Fibroblast of lung (primary cell): ENCODE results near the gene SEMA5A.

Experiments
- EZH2 ChIP-seq: IDR thresholded peaks from 2 replicates; pipeline ENCODE4 v1.5.1; 2012; ENCODE audit warnings: low read length, control low read depth, mild to moderate bottlenecking; ENCODE audit errors: missing control alignments
- TF ChIP-seq, protein P1 (sequence below), 2 donors: IDR thresholded peaks in 1 of 2; conservative IDR thresholded peaks in 1 of 2; 1 replicate in 1 of 2; 2 replicates in 1 of 2; pipeline ENCODE4 v1.5.1; 2011 to 2012; ENCODE audit warnings: low read length in 2 of 2, control low read depth in 1 of 2, inconsistent platforms in 1 of 2, low read depth in 1 of 2, mild to moderate bottlenecking in 1 of 2

DNA sequence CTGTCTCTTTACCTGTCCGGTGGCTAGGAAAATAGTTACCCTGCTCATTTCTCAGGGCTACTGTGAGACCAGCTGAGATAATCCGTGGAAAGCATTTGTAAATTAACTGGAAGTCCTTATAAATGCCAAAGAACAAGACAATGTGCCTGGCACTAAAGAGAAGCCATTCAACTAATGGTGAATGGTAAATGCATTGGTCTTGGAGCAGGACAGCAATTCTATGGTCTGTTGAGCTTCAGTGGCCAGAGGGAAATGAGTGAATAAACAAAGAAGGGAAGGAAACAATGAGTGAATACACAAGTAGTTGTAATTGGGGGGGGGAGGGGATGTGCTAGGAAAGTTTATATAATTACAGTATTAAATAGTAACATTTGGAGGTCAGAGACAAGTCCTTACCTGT, 353.6 kb downstream of the SEMA5A start:
- TF ChIP-seq, protein P1, sequence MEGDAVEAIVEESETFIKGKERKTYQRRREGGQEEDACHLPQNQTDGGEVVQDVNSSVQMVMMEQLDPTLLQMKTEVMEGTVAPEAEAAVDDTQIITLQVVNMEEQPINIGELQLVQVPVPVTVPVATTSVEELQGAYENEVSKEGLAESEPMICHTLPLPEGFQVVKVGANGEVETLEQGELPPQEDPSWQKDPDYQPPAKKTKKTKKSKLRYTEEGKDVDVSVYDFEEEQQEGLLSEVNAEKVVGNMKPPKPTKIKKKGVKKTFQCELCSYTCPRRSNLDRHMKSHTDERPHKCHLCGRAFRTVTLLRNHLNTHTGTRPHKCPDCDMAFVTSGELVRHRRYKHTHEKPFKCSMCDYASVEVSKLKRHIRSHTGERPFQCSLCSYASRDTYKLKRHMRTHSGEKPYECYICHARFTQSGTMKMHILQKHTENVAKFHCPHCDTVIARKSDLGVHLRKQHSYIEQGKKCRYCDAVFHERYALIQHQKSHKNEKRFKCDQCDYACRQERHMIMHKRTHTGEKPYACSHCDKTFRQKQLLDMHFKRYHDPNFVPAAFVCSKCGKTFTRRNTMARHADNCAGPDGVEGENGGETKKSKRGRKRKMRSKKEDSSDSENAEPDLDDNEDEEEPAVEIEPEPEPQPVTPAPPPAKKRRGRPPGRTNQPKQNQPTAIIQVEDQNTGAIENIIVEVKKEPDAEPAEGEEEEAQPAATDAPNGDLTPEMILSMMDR (conservative IDR thresholded peaks at IDR 0.05 in 1 of 2, IDR thresholded peaks at IDR 0.05 in 1 of 2; ENCODE audit: low read depth in 1 of 2, low read length in 2 of 2) = no peak
- no peak for TF ChIP-seq EZH2
